HFFc6 (cell line): ENCODE results near the gene CARF. TPM values are rescaled to one million over a fixed set of nuclear protein-coding genes. Genes with fewer than 3 reads are reported as not detected.
"Not testable (repeated sequence)": the region's sequence is repeated elsewhere in the genome, so short reads cannot be mapped to it uniquely, and the experiment has no call there.

Experiments
- DNase-seq: peaks from one replicate; pipeline ENCODE4 v3.0.0-alpha.2; 2018
- H3K27ac Mint-ChIP-seq: 2 replicates; pipeline ENCODE4 v1.8.0; 2020; ENCODE audit warnings: mild to moderate bottlenecking, mixed read lengths
- H3K27me3 Mint-ChIP-seq: 2 replicates; pipeline ENCODE4 v1.8.0; 2021; ENCODE audit warnings: mild to moderate bottlenecking, moderate library complexity, mixed read lengths; ENCODE audit not compliant: insufficient read depth
- H3K36me3 Mint-ChIP-seq: 2 replicates; pipeline ENCODE4 v1.8.0; 2021; ENCODE audit warnings: low read depth, mixed read lengths
- H3K4me1 Mint-ChIP-seq: 2 replicates; pipeline ENCODE4 v1.8.0; 2020; ENCODE audit warnings: low read depth, mixed read lengths
- H3K4me3 Mint-ChIP-seq: 2 replicates; pipeline ENCODE4 v1.8.0; 2020; ENCODE audit warnings: mild to moderate bottlenecking, moderate library complexity, mixed read lengths
- H3K9me3 Mint-ChIP-seq: 2 replicates; pipeline ENCODE4 v1.8.0; 2020; ENCODE audit warnings: mild to moderate bottlenecking, mixed read lengths
- total RNA-seq, 6 experiments: library from RNA; stranded (reverse); fragmentation: NEBNext Ultra II Directional; extraction: Animal tissue kit (Norgen Biotek cat#: 25700); gene quantifications; 2 replicates in 1 of 6; 3 replicates in 5 of 6; pipeline ENCODE4 v1.2.3, GENCODE V29; 2021
- TF ChIP-seq, protein P1 (sequence below): fragments of 200-600 bp; sonication (generic); IDR thresholded peaks from 2 replicates; pipeline ENCODE4 v1.5.0; 2021; ENCODE audit warnings: antibody characterized with exemption, mild to moderate bottlenecking

The CARF gene
- total RNA-seq, 6 experiments from 2014 or later: 2.2 to 5.7 (median 4.2) TPM

GRCh38 chr2:202910698-202911097 lies 1.4 kb upstream of the CARF start:
- no peak for DNase-seq
- Mint-ChIP-seq H3K27ac (no peak overlapping the region; the same call in 1 of the 2 replicates), H3K27me3 (no peaks in the 10 kb centered on the region), H3K4me3 (peak overlapping the region; percentile 96), H3K9me3 (no peaks in the 10 kb centered on the region), H3K36me3 (peaks cover 6% of the 10 kb centered on the region), H3K4me1 (peaks cover 37% of the 10 kb centered on the region)
- TF ChIP-seq, protein P1, sequence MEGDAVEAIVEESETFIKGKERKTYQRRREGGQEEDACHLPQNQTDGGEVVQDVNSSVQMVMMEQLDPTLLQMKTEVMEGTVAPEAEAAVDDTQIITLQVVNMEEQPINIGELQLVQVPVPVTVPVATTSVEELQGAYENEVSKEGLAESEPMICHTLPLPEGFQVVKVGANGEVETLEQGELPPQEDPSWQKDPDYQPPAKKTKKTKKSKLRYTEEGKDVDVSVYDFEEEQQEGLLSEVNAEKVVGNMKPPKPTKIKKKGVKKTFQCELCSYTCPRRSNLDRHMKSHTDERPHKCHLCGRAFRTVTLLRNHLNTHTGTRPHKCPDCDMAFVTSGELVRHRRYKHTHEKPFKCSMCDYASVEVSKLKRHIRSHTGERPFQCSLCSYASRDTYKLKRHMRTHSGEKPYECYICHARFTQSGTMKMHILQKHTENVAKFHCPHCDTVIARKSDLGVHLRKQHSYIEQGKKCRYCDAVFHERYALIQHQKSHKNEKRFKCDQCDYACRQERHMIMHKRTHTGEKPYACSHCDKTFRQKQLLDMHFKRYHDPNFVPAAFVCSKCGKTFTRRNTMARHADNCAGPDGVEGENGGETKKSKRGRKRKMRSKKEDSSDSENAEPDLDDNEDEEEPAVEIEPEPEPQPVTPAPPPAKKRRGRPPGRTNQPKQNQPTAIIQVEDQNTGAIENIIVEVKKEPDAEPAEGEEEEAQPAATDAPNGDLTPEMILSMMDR: no peak

DNA sequence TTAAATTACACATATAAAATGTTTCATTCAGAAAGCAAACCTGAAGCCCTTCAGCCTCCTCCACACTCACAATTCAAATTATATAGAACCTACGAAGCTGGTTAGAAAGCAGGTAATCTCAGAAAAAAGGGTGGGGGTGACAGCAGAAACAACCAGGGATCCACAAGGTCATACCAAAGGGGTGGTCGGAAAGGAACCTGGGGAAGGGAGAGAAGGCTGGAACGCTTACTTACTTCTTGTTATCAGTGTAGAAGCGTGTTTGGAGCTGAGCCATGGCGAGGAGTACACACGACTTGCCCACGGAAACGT lies 918 bp upstream of the CARF start:
- Mint-ChIP-seq H3K36me3 (peaks cover 2% of the 10 kb centered on the region), H3K27ac (peak overlapping the region; percentile 94), H3K4me3 (peak overlapping the region; percentile 96), H3K27me3 (no peaks in the 10 kb centered on the region), H3K9me3 (no peaks in the 10 kb centered on the region), H3K4me1 (peaks cover 37% of the 10 kb centered on the region)
- TF ChIP-seq, protein P1: no peak
- no peak for DNase-seq

- H3K27me3 Mint-ChIP-seq, H3K9me3 Mint-ChIP-seq, H3K36me3 Mint-ChIP-seq, DNase-seq: not testable (repeated sequence)
- Mint-ChIP-seq H3K27ac (peak overlapping the region; percentile 94), H3K4me1 (peaks cover 37% of the 10 kb centered on the region), H3K4me3 (peak overlapping the region; percentile 96)
Measured at GRCh38 chr2:202912342-202913201, 497 bp downstream of the CARF start.

DNA sequence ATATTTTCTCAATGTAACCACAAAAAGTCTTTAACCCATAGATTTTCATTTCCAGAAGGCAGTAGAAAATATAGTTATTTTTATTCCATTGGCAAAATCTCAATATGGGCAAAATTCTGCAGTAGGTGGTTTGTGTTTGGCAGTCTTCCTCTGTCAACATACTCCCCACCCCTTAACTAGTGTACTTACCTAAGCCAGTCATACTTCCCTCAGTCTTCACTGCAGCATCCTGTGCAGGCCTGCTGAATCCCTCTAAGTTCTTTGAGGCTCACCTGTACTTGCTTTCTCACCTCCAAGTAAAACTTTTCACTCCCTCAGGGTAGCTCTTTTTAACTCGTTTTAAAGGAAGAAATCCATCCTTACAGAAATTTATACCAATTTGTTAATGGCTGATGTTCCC lies 6.8 kb downstream of the CARF start:
- H3K9me3 Mint-ChIP-seq: peaks cover 4% of the 10 kb centered on the region; the same call in 1 of the 2 replicates
- H3K4me1 Mint-ChIP-seq: no peaks in the 10 kb centered on the region
- no peak overlapping the region for H3K4me3 Mint-ChIP-seq
- no peak overlapping the region for H3K27ac Mint-ChIP-seq
- no peak for DNase-seq
- peaks cover 2% of the 10 kb centered on the region; the same call in 1 of the 2 replicates for H3K27me3 Mint-ChIP-seq
- H3K36me3 Mint-ChIP-seq: peaks cover 6% of the 10 kb centered on the region
- TF ChIP-seq, protein P1: no peak

DNA sequence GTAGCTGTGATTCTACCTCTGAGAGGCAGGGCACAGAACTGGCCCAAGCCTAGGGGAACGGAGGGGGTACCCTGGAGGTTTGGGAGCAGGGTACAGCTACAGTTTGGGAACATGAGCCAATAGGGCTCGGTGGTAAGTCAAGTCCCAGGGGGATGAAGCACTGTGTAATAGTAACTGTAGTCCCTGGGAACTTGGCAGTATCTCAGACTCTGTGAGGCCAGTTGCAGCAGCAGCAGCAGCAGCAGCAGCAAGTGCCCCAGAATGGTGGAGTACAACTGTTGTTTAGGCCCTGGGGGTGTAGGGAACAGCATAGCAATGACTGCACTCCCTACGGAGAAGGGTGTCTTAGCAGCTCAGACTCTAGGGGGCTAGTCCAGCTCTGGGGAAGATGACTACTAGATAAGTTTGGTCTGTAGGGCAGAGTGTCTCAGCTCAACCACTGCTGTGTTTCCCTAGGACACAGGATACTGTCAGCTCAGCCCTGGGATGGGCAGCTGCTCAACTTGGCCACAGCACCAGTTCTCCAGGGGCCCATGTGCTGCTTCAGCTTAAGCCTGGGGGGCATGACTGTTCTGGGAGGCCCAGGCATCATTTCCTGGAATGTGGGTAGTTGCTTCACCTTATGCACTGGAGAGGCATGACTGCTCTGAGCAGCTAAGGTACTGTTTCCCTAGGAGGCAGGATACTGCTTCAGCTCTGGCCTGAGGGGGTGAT lies 20.5 kb downstream of the CARF start:
- DNase-seq: peak; percentile 85
- Mint-ChIP-seq H3K36me3 (peaks cover 6% of the 10 kb centered on the region; the same call in 1 of the 2 replicates), H3K27me3 (no peaks in the 10 kb centered on the region), H3K27ac (peak overlapping the region; percentile 88), H3K4me3 (peak overlapping the region; percentile 21; the same call in 1 of the 2 replicates), H3K9me3 (no peaks in the 10 kb centered on the region), H3K4me1 (peaks cover 37% of the 10 kb centered on the region)
- TF ChIP-seq, protein P1: peak; percentile 9; the same call in 1 of the 2 replicates

- Mint-ChIP-seq H3K36me3 (peaks cover 6% of the 10 kb centered on the region; the same call in 1 of the 2 replicates), H3K9me3 (no peaks in the 10 kb centered on the region), H3K27ac (peak overlapping the region; percentile 88), H3K27me3 (no peaks in the 10 kb centered on the region), H3K4me3 (peak overlapping the region; percentile 21; the same call in 1 of the 2 replicates), H3K4me1 (peaks cover 37% of the 10 kb centered on the region)
- peak; percentile 55 for DNase-seq
- TF ChIP-seq, protein P1: no peak
Measured at GRCh38 chr2:202933139-202933510, 21.1 kb downstream of the CARF start.
